HG02840 (cell line): ENCODE data around the gene RRAS2.

Source experiments
- ATAC-seq: cut with Tn5 transposase; IDR thresholded peaks from one replicate; pipeline ENCODE4 v1.9.1; 2021; ENCODE audit warnings: mild to moderate bottlenecking, moderate library complexity, moderate number of reproducible peaks; ENCODE audit not compliant: unreplicated experiment, low FRiP score

The RRAS2 gene

DNA sequence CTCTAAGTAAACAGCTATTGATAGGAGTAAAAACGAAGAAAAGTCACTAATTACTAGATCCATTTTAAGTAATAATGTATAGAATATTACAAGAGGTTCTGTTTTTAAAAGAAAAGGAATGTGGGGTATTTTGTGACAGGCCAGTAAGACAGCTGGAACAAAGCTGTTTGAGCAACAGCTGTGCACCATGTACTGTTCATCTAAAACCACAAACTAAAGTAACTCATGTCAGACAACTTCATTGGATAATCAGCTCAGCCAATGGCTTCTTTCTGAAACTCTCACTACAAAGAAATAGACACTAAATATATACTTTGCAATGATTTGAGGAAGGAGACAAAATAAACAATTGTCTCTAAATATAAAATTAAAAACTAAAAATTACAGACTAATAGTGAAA is 16.1 kb downstream of the RRAS2 start:
- no peak for ATAC-seq

DNA sequence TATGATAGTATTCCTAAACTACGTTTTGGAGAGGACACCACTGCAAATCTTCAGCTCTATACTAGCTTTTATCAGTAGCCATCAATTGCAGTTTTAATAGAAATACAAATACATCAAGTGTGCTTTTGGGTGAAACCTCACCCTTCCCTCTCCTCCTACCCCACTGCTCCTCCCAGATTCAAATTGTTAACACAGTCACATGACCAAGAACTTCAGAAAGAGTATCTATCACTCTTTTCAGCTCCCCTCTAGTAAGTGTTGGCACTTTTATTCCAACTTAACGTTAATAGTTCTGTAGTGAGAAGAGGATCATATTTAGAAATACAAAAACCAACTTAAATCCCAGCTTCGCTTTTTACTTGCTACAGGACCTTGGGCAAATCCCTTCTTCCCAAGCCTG is 17.0 kb downstream of the RRAS2 start:
- ATAC-seq = no peak

DNA sequence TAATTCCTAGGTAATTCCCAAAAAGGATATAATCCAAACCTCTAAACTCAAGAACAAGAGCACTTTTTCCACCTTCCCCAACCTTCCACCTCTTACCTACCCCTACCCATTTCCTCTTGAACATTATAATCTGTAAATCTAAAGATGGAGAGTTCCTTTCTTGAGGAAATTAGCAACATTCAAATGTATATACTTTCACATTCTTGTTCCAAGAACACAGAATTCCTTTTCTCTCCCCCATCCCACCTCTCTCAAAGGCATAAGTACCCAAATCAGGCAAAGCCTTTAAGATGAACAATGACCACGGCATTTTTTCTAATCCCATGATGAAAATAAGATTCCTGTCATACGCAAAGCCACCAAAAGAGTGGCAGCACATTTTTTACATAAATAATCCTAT is 18.3 kb downstream of the RRAS2 start:
- no peak for ATAC-seq

DNA sequence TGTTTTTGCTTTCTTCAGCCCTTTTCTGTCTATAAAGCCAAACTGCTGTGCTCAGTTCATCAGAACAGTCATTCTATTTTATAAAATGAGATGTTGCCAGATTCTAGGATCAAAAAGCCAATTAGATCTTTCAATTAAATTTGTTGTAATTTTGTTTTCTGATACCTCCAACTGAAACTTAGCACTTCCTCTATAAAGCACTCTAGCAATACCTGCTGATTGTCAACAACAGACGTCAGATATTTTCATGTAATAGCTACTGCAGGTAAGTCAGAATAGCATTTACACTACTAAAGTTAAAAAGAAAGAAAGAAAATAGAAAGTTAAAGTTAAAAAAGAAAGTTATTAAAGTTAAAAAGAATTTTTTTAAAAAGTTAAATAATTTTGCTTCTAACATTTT is 19.6 kb downstream of the RRAS2 start:
- ATAC-seq = no peak

DNA sequence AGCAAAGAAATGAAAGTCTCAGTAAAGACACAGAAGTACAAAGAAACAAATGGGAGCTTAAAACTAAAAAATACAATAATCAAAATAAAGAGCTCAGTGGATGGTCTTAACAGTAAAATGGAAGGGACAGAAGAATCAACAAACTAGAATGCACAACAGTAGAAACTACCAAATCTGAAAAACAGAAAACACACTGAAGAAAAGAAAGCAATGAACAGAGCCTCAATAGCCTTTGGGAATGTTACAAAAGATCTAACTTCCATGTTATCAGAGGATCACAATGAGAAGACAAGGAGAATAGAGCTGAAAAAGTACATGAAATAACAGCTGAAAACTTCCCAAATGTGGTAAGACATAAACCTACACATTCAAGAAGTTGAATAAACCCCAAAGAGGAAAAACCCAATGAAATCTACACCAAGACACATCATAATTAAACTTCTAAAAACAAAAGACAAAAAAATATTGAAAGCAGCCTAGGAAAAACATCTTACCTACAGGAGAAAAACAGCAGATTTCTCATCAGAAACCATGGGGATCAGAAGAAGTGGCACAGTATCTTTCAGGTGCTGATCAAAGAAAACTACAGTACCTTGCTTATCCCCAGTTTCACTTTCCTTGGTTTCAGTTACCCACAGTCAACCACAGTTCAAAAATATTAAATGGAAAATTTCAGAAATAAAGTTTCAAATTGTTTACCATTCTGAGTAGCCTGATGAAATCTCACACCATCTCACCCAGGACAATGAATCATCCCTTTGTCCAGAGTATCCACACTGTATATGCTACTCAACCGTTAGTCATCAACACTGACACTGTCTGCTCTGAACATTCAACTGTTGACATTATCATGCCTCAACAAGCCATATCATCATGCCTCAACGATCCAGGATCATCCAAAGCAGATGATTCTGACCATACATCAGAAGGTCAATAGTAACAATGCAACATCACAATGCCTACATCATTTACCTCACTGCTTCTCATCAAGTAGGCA is 22.2 kb downstream of the RRAS2 start:
- ATAC-seq = no peak

DNA sequence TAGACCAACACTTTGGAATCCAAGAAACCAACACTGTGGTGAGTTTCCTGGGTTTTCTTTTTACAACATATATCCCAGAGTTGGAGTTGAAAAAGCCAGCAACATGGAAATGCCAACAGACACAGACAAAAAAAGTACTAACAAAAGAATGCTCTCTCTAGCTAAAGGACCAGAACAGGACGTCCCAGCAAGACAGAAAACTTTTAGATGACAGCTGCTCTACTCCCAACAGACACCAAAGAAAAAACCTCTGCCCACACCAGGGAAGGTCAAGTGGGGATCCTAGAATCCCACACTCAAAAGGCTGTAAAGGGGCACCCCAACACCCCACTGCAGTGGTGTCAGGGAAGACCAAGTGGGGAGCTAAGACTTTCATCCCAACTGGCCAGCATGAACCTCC is 23.3 kb downstream of the RRAS2 start:
- no peak for ATAC-seq

DNA sequence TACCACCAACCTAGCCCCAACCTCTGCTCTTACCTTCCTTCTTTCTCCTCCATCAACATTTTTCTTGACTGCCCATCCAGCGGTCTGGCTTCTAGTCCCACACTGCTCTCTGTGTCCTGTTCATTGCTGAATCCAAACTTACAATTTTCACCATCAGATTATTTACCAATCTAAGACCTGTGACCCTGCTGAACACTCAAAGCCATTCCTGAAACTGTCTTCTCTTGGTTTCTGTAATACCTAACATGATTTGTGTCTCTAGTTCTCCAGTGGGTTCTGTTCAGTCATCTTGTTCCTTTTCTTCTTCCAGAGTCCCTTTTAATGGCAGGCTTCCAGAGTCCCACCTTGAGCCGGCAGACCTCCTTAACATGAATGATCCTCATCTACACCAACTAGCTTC is 24.1 kb downstream of the RRAS2 start:
- ATAC-seq = no peak

DNA sequence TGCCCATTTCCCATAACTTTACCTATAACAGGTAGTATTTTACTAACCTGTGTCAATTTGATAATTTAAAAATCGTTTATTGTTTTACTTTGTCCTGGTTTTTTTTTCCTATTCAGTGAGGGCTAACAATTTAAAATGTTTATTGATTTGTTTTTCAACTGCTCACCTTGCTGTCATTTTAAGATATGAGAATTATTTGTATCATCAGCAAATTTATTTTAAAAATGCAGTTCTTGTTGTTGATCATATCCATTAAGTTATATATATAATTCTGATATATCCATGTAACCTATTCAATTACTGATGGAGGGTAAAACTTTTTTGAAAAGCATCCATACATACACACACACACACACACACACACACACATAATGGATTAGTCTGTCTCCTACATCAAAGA is 24.8 kb downstream of the RRAS2 start:
- no peak for ATAC-seq

DNA sequence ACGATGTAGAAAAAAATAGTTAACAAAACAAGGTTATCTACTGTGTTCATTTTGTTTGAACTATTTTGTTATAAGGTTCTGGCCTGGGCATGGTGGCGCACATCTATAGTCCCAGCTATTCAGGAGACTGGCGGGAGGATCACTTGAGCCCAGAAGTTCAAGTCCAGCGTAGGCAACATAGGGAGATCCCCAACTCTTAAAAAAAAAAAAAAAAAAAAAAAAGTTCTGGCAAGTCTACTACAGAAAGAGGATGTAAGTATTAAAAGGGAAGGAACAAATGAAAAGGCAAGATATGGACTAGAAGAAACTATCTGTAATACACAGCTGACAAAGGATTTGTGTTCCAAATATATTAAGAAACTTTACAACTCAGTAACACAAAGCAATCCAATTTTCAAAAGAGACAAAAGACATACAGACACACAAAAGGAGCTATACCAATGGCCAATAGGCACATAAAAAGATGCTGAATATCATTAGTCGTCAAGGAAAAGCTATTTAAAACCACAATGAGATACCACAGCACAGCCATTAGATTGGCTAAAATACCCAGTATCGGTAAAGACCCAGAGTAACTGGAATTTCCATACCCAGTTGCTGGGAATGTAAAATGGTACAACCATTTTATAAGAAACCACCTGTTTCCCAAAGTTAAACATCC is 27.4 kb downstream of the RRAS2 start:
- no peak for ATAC-seq

DNA sequence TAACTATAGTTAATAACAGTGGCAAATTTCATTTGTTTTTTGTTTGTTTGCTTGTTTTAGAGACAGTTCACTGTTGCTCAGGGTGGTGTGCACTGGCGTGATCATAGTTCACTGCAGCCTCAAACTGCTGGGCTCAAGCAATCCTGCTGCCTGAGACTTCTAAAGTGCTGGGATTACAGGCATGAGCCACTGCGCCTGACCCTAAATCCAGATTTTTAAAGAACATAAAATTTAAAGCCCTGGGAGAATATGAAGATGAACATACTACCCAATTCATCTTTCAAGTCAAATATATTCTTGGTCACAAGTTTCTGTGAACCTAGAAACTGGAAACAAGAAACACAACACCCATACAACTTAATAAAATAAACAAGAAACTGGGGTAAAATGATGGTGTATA is 28.1 kb downstream of the RRAS2 start:
- ATAC-seq = no peak

DNA sequence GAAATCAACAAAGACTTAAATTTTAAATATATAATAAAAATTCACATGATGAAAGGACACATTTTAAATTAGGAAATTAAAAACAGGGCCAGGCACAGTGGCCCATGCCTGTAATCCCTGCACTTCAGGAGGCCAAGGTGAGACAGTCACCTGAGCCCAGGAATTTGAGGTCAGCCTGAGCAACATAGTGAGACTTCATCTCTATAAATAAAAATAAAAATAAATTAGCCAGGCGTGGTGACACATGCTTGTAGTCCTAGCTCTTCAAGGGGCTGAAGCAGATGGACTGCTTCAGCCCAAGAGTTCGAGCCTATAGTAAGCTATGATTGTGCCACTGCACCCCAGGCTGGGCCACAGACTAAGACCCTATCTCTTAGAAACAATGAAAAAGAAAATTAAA is 29.3 kb downstream of the RRAS2 start:
- no peak for ATAC-seq

DNA sequence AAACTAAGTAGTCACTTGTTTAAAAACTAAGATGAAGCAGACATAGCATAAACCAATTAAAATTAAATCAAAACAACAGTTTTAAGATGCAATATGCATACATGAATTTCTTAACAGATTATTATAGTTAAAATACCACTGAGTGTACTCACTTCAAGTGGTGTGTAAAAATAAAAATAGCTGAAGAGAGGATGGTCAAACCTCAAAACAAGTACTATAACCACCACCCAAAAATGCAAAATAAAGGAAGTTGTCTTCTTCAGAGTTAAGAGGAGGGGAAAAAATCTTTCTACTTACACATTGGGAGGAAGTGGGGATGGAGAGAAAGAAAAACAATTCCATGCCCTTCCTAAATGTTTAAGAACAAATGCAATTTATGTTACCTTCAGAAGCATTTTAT is 31.9 kb downstream of the RRAS2 start:
- ATAC-seq = no peak

DNA sequence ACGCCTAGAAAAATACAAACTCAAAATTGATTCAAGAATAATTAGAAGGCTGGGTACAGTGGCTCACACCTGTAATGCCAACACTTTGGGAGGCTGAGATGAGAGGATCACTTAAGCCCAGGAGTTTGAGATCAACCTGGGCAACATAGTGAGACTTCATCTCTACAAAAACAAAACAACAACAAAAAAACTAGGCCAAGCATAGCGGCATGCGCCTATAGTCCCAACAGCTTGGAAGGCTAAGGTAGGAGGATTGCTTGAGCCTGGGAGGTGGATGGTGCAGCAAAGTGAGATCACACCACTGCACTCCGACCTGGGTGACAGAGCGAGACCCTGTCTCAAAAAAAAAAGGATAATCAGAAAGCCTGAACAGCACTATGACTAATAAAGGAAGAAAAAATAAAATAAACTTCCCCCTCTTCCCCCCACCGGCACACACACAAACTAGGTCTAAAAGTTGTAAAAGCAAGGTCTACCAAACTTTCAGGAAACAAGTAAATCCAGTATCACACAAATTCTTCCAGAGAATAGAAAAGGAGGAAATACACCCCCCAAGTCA is 35.8 kb downstream of the RRAS2 start:
- ATAC-seq = no peak

DNA sequence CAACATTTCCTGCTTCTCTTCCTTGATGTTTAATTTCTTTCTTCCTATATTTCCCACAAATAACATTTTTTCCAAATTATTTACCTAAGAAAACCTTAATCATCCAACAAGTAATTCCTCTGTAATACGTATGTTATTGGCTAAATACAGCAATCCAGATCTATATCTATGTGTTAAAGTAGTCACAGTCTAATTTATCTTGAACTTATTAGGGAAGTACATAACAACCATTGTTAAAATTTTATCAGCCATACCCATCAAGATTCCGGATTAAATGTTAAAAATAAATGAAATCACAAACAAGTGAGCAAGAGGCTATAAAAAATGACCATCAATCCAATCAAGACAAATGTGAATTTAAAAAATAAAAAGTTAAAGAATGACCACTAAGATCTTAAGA is 36.5 kb downstream of the RRAS2 start:
- ATAC-seq = no peak

DNA sequence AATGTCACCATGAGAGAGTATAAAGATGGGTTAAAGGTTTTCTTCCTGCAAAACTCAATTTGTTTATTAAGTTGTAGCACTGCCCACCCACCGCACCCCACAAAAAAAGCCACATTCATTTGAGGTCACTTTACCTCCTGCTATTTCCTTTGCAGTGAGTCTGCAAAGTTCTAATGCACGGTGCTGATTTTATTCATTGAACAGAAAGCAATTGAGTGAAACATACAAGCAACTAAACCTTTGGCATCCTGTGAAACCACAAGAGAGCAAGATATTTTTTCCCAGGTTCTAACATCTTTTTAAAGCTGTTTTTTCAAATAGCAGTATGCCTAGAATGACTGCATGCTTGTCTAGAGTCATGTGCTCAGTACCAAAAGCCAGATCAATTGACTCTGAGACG is 39.0 kb downstream of the RRAS2 start:
- no peak for ATAC-seq

DNA sequence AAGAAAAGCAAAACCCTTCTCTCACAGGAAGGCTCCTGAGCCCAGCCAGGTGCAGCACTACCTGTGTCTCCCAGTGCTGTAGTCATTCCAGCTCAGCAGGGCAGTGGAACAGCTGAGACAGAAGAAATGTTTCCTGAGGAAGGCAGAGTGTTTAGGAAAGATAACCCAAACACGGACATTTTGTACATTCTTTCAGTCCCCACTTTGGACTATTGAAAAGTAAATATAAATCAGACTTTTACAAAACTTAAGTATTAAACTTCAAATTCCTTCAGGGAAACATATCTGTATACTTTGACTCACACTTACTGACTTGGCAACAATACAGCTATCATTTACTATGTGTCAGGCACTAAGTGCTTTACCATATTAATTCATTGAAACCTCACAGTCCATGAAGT is 40.4 kb downstream of the RRAS2 start:
- no peak for ATAC-seq

DNA sequence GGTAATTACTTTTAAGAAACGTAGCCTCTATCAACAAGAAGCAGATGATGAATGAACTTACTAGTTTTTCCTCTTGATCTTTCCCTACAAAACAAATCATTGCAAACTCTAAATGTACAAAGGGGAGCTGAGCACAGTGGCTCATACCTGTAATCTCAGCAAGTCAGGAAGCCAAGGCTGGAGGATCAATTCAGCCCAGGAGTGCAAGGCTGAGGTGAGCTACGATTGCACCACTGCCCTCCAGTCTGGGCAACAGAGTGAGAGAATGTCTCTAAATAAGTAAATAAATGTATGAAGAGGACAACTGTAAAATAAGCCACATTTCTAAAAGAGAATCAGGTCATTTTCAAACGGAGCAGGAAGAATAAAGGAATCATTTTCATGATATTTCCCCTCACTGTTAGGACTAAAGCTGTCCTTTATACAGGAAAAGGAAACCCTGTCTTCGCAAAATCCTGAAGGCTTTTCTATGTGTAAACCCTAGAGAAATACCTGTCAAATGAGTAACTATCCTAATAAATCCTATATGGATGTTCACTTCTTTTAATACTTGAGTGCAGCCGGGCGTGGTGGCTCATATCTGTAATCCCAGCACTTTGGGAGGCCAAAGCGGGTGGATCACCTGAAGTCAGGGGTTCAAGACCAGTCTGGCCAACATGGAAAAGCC is 41.2 kb downstream of the RRAS2 start:
- ATAC-seq = no peak

DNA sequence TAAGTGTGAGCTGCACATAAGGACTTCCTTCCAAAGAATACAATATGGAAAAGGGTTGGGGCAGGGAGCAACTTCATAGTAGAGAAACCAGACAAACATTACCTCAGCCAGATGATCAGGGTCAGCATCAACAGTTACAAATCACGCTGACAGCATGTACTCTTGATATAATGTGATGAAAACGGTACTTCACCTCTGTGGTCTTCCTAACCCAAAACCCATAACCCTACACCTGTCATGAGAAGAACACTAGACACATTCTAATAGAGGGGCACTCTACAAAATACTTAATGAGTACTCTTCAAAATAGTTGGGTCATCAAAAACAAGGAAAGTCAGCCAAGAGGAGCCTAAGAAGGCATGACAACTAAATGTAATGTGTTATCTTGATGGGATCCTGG is 43.9 kb downstream of the RRAS2 start:
- ATAC-seq = no peak

DNA sequence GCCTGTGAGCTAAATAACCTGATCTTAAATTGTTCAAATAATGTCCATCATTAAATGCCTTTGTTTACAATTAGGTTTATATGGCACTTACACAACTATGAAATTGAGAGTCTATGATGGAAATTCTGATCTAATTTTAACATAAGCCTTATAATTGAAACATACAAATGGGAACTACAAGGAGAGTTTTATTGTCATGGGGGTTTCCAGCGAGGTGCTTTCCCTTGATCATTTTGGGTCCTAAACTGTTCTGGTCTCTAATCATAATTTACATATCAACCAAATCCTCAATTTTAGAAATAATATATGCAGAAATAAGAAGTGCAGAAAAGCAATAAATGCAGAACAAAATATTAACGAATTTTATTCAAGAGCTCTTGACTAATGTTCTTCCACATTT is 44.9 kb downstream of the RRAS2 start:
- ATAC-seq = no peak

DNA sequence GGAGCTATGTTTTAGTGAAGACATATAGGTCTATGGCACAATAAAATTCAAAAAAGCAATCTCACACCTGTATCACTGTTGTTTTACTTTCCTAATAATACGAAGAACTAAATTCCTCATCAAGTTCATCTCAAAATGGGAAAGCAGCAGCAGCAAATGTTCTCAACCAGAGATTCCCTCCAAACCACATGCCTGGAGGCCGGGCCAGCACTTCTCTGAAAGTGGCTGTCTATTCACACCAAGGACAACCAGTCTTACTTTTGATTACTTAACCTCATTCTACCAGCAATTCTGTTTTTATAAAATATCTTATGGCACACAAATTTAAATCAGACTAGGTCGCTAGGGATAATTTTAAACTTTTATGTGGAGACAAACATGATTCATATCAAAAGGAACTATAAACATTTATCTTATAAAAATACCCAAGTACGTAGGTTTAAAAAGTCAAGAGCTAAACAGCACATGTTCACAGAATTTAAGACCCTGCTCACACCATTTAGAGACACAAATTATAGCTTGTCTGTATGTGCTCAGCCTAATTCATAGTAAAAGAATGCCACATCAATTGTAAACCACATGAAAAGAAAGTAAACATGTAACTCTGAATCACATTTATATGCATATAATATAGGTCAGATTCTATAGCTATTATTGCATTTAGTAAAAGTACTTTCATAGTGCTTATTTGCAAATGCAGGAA is 46.1 kb downstream of the RRAS2 start:
- ATAC-seq = no peak
